HG03064 (cell line): Measurements from ENCODE around the gene C2orf69.
"Not testable (repeated sequence)": the region's sequence is repeated elsewhere in the genome, so short reads cannot be mapped to it uniquely, and the experiment has no call there.

ENCODE experiments used
- ATAC-seq: cut with Tn5 transposase; IDR thresholded peaks from one replicate; pipeline ENCODE4 v1.9.1; 2021; ENCODE audit warnings: low read depth; ENCODE audit not compliant: unreplicated experiment

The C2orf69 gene

GRCh38 chr2:199912553-199913114, 1.5 kb downstream of the C2orf69 start:
- ATAC-seq = not testable (repeated sequence)

GRCh38 chr2:199914372-199914958, 3.4 kb downstream of the C2orf69 start:
- ATAC-seq = no peak

DNA sequence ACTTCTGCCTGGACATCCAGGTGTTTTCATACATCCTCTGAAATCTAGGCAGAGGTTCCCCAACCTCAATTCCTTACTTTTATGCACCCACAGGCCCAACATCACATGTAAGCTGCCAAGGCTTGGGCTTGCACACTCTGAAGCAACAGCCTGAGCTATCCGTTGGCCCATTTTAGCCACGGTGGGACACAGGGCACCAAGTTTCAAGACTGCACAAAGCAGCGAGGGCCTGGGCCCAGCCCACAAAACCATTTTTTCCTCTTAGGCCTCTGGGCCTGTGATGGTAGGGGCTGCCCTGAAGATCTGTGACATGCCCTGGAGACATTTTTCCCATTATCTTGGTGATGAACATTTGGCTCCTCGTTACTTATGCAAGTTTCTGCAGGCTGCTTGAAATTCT, 5.9 kb downstream of the C2orf69 start:
- ATAC-seq = no peak

GRCh38 chr2:199922856-199923255, 11.8 kb downstream of the C2orf69 start:
- ATAC-seq = no peak

DNA sequence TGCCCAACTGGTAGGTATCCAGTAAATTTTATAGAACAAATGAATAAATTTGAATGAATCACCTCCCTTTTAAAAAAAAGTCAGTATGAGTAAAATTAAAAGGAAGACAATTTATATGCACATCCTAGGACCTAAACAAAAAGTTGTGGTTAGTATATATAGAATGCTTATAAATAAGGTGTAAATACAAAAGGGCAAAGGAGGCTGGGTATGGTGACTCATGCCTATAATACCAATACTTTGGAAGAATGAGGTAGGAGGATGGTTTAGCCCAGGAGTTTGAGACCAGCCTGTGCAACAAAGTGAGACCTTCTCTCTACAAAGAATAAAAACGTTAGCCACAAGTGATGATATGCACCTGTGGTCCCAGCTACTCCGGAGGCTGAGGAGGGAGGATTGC, 12.8 kb downstream of the C2orf69 start:
- ATAC-seq = no peak

- ATAC-seq = no peak
These were observed 15.7 kb downstream of the C2orf69 start for GRCh38 chr2:199926806-199927205.

DNA sequence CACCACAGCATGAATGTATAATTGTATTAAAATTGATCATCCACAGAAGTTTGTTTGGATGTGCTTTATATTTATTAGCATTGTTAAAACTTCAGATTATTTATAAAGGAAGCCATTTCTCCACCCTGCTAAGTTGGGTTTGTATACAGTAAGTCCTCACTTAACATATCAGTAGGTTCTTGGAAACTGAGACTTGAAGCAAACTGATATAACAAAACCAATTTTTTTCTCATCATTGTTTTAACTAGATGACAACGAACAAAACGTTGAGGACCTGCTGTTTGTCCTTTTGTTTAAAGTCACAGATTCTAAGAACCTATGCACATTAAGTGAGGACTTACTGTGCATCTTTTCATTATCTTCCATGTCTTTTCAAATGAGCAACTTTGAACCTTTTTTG, 17.1 kb downstream of the C2orf69 start:
- no peak for ATAC-seq

- no peak for ATAC-seq
These were observed 17.5 kb downstream of the C2orf69 start for GRCh38 chr2:199928626-199929025.

- ATAC-seq = no peak
These were observed 18.2 kb downstream of the C2orf69 start for GRCh38 chr2:199929262-199929661.

- no peak for ATAC-seq
These were observed 21.3 kb downstream of the C2orf69 start for GRCh38 chr2:199932312-199932855.

- no peak for ATAC-seq
These were observed 22.4 kb downstream of the C2orf69 start for GRCh38 chr2:199933466-199933865.

- ATAC-seq = no peak
These were observed 25.5 kb downstream of the C2orf69 start for GRCh38 chr2:199936554-199936953.

GRCh38 chr2:199940373-199940772, 29.3 kb downstream of the C2orf69 start:
- ATAC-seq = no peak

- ATAC-seq = no peak
These were observed 32.3 kb downstream of the C2orf69 start for GRCh38 chr2:199943373-199943772.

GRCh38 chr2:199946196-199946595, 35.1 kb downstream of the C2orf69 start:
- ATAC-seq = no peak

- ATAC-seq = no peak
These were observed 35.7 kb downstream of the C2orf69 start for GRCh38 chr2:199946836-199947235.

- no peak for ATAC-seq
These were observed 39.3 kb downstream of the C2orf69 start for GRCh38 chr2:199950396-199950795.

GRCh38 chr2:199951023-199951422, 39.9 kb downstream of the C2orf69 start:
- no peak for ATAC-seq

- ATAC-seq = peak; percentile 44
These were observed 43.9 kb downstream of the C2orf69 start for GRCh38 chr2:199955007-199955338.

DNA sequence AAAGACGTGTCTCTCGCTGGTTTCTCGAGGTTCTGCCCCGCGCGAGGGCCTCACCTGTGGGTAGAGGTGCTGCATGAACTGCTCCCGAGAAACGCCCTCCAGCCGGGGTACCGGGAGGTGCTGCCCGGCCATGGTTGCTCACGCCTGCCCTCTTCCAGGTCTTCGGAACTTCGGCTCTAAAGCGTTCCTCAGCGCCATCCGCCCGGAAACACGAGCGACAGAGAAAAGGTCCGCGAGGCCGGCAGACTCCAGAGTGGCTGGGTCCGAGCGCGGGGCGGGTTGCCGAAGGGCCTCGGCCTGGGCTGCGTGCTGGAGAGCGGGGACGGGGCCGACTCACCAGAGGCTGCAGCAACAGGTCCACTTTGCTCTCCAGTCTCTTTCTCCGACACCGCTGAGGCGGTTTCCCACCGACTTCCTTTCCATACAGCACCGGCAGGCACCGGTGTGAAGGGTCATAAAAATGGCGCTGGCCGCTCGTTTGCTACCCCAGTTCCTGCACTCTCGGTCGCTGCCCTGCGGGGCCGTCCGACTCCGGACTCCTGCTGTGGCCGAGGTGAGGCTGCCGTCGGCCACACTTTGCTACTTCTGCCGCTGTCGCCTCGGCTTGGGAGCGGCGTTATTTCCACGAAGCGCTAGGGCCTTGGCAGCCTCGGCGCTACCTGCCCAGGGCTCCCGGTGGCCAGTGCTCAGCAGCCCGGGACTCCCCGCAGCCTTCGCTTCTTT, 44.4 kb downstream of the C2orf69 start, which contains the start of the genes MAIP1 and TYW5:
Gene MAIP1, plus strand, starts transcription at position 244 of the 723 bp plus-strand sequence. Its CDS starts 217 bp downstream, at position 461.
Gene TYW5, minus strand, starts transcription at position 153 of the 723 bp plus-strand sequence. Its CDS starts 21 bp downstream, at position 132.
- peak; percentile 91 for ATAC-seq

DNA sequence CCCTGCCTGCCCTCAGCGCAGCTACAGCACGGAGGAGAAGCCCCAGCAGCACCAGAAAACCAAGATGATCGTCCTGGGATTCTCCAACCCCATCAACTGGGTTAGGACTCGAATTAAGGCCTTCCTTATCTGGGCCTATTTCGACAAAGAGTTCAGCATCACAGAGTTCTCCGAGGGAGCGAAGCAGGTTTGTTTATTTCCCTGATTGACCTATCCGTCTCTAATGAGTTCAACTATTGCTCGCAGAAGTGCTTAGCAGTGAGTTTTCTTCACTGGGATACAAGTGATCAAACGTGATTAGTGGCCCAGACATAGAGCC, 44.9 kb downstream of the C2orf69 start:
- ATAC-seq = no peak

DNA sequence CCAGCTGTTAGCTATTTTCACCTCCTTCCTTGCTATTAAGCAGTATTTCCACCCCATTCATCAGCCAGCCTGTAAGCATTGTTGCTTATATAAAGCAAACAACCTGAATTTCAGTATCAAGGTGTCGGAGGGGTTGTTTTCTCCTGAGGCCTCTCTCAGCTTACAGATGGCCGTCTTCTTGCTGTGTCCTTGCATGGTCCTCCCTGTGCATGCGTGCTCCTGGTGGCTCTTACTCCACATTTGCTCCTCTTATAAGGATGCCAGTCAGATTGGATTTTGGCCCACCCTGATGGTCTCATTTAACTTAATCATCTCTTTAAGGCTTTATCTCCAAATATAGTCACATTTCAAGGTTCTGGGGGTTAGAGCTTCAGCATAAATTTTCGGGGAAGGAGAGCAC, 46.9 kb downstream of the C2orf69 start:
- no peak for ATAC-seq
